Measurements from ENCODE around the gene IL22RA1. TPM values are rescaled to one million over a fixed set of nuclear protein-coding genes. Genes with fewer than 3 reads are reported as not detected.
A peak's percentile ranks its signal among the peaks of the same experiment; 100 is the strongest.

The IL22RA1 gene
- total RNA-seq, 1 experiment from 2014 or later: 0.13 TPM

GRCh38 chr1:24149866-24150233, 6.9 kb upstream of the IL22RA1 start:
- Histone ChIP-seq H3K18ac (ENCODE audit: insufficient read length, low read depth, low read length) (peak overlapping the region; percentile 61), H3K4me2 (ENCODE audit: insufficient read depth, insufficient read length, low read length) (peak overlapping the region; percentile 59)
- peak overlapping the region; percentile 53 to 78; a peak in 4 of 5 replicates for H3K4me3 Mint-ChIP-seq

More at GRCh38 chr1:24149866-24150233, 6.9 kb upstream of the IL22RA1 start:
- H3K9me3 Mint-ChIP-seq: no peaks in the 10 kb centered on the region; a peak in 1 of 5 replicates
- Histone ChIP-seq H3K27me3 (ENCODE audit: insufficient read depth, low read length) (no peaks in the 10 kb centered on the region), H2BK15ac (ENCODE audit: low read depth, low read length) (no peak overlapping the region), H2AFZ (ENCODE audit: low read length) (no peak overlapping the region), H2BK20ac (ENCODE audit: low read depth, low read length, poor library complexity, severe bottlenecking) (no peak overlapping the region), H4K5ac (ENCODE audit: insufficient read length, low read depth, low read length) (no peak overlapping the region), H3K79me1 (ENCODE audit: insufficient read depth, low read depth, low read length, poor library complexity, severe bottlenecking) (no peaks in the 10 kb centered on the region), H2BK5ac (ENCODE audit: insufficient read length, low read length) (no peak overlapping the region), H2AK5ac (ENCODE audit: insufficient read length, low read length) (no peak overlapping the region), H3T11ph (ENCODE audit: low read length) (no peak overlapping the region), H4K20me1 (ENCODE audit: control insufficient read depth, insufficient read depth, insufficient read length) (no peaks in the 10 kb centered on the region), H3K4ac (ENCODE audit: low read depth, low read length) (no peak overlapping the region), H3K14ac (ENCODE audit: insufficient read depth, low read length) (peak overlapping the region; percentile 65; the same call in 1 of the 2 replicates), H3K9ac (ENCODE audit: extremely low read depth, insufficient read length, low read length) (peak overlapping the region; percentile 20), H4K91ac (ENCODE audit: insufficient read length, low read depth, low read length) (no peak overlapping the region), H2BK120ac (ENCODE audit: low read depth, low read length, poor library complexity, severe bottlenecking) (no peak overlapping the region), H3K56ac (ENCODE audit: insufficient read length, low read depth, low read length) (no peak overlapping the region), H3K79me2 (ENCODE audit: insufficient read depth, low read length) (no peaks in the 10 kb centered on the region), H3K9me3 (ENCODE audit: control insufficient read depth, low read depth, low read length) (no peaks in the 10 kb centered on the region), H3K27ac (ENCODE audit: insufficient read length, low read depth, low read length) (no peak overlapping the region), H2BK12ac (ENCODE audit: insufficient read length, low read depth, low read length) (no peak overlapping the region), H3K23ac (ENCODE audit: insufficient read length, low read depth, low read length) (no peak overlapping the region), H3K4me1 (ENCODE audit: insufficient read depth, low read length) (no peaks in the 10 kb centered on the region; the same call in 1 of the 2 replicates), H3K23me2 (ENCODE audit: insufficient read length, low read depth, low read length, poor library complexity, severe bottlenecking) (peaks cover 5% of the 10 kb centered on the region), H4K8ac (replicated peaks; ENCODE audit: insufficient read length, low read depth, low read length) (no peak overlapping the region)
- no peaks in the 10 kb centered on the region; the same call in 1 of the 2 replicates for H3K27me3 Mint-ChIP-seq (ENCODE audit: low read depth)
- WGBS (ENCODE audit: extremely low coverage, insufficient read length, low lambda C conversion rate): no CpG with 5 or more reads among the region's 5 CpGs
- TF ChIP-seq CTCF (conservative IDR thresholded peaks at IDR 0.05): no peak
- peaks cover 0 to under 1% (median under 1%) of the 10 kb centered on the region in 3 experiments; a peak in 1 of 7 replicates for H3K36me3 Mint-ChIP-seq (ENCODE audit: insufficient read depth in 1 of 3, low read depth in 3 of 3)
- no peak overlapping the region for H3K27ac Mint-ChIP-seq
- peaks cover 41 to 46% of the 10 kb centered on the region in 2 experiments for H3K4me1 Mint-ChIP-seq
- no peak for DNase-seq

Measured in H9 (cell line).